Measurements from ENCODE around the gene FAM120A. TPM values are rescaled to one million over a fixed set of nuclear protein-coding genes. Genes with fewer than 3 reads are reported as not detected.

FAM120A gene
- total RNA-seq, 4 donors from 2014 or later, result 44.4 to 94.7 (median 72.3) TPM

- no peak for DNase-seq
- in situ Hi-C loops (cut with MboI; ENCODE audit: low sequenced_read_pairs in 4 of 4) (no loop called here), intact Hi-C loops (cut with DNase I; ENCODE audit: low total_unique reads) (no loop called here)
- TF ChIP-seq POLR2A (IDR thresholded peaks at IDR 0.05), result no peak
- TF ChIP-seq, protein P1, sequence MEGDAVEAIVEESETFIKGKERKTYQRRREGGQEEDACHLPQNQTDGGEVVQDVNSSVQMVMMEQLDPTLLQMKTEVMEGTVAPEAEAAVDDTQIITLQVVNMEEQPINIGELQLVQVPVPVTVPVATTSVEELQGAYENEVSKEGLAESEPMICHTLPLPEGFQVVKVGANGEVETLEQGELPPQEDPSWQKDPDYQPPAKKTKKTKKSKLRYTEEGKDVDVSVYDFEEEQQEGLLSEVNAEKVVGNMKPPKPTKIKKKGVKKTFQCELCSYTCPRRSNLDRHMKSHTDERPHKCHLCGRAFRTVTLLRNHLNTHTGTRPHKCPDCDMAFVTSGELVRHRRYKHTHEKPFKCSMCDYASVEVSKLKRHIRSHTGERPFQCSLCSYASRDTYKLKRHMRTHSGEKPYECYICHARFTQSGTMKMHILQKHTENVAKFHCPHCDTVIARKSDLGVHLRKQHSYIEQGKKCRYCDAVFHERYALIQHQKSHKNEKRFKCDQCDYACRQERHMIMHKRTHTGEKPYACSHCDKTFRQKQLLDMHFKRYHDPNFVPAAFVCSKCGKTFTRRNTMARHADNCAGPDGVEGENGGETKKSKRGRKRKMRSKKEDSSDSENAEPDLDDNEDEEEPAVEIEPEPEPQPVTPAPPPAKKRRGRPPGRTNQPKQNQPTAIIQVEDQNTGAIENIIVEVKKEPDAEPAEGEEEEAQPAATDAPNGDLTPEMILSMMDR (IDR thresholded peaks at IDR 0.05 in 4 of 5, conservative IDR thresholded peaks at IDR 0.05 in 1 of 5), result no peak
- no peak overlapping the region for H3K4me3 ChIP-seq
- H3K27me3 ChIP-seq, result no peaks in the 10 kb centered on the region
- no peak overlapping the region for H3K27ac ChIP-seq
- no peaks in the 10 kb centered on the region for H3K36me3 ChIP-seq
- no peak for ATAC-seq
- peaks cover 28 to 48% of the 10 kb centered on the region in 2 donors for H3K4me1 ChIP-seq
- no peaks in the 10 kb centered on the region for H3K9me3 ChIP-seq
These were observed 150.2 kb downstream of the FAM120A start for GRCh38 chr9:93601666-93602065.

- TF ChIP-seq, protein P1 (IDR thresholded peaks at IDR 0.05 in 4 of 5, conservative IDR thresholded peaks at IDR 0.05 in 1 of 5), result no peak
- TF ChIP-seq POLR2A (IDR thresholded peaks at IDR 0.05), result no peak
- intact Hi-C loops (cut with DNase I; ENCODE audit: low total_unique reads) (no loop called here), in situ Hi-C loops (cut with MboI; ENCODE audit: low sequenced_read_pairs in 4 of 4) (no loop called here)
- Histone ChIP-seq H3K36me3 (no peaks in the 10 kb centered on the region), H3K4me1 (peaks cover 28 to 48% of the 10 kb centered on the region in 2 donors), H3K27me3 (no peaks in the 10 kb centered on the region), H3K4me3 (no peak overlapping the region), H3K27ac (no peak overlapping the region), H3K9me3 (no peaks in the 10 kb centered on the region)
- no peak for DNase-seq
- ATAC-seq, result no peak
These were observed 151.5 kb downstream of the FAM120A start for GRCh38 chr9:93603011-93603410.

- no peaks in the 10 kb centered on the region for H3K36me3 ChIP-seq
- DNase-seq, result no peak
- H3K27me3 ChIP-seq, result no peaks in the 10 kb centered on the region
- intact Hi-C loops (cut with DNase I; ENCODE audit: low total_unique reads), result no loop called here
- no peak for TF ChIP-seq POLR2A (IDR thresholded peaks at IDR 0.05)
- TF ChIP-seq, protein P1 (IDR thresholded peaks at IDR 0.05 in 4 of 5, conservative IDR thresholded peaks at IDR 0.05 in 1 of 5), result no peak
- in situ Hi-C loops (cut with MboI; ENCODE audit: low sequenced_read_pairs in 4 of 4), result no loop called here
- no peaks in the 10 kb centered on the region for H3K9me3 ChIP-seq
- ATAC-seq, result no peak
- no peak overlapping the region for H3K27ac ChIP-seq
- no peak overlapping the region for H3K4me3 ChIP-seq
- H3K4me1 ChIP-seq, result peaks cover 26 to 40% of the 10 kb centered on the region in 2 donors
These were observed 152.4 kb downstream of the FAM120A start for GRCh38 chr9:93603906-93604326.

DNA sequence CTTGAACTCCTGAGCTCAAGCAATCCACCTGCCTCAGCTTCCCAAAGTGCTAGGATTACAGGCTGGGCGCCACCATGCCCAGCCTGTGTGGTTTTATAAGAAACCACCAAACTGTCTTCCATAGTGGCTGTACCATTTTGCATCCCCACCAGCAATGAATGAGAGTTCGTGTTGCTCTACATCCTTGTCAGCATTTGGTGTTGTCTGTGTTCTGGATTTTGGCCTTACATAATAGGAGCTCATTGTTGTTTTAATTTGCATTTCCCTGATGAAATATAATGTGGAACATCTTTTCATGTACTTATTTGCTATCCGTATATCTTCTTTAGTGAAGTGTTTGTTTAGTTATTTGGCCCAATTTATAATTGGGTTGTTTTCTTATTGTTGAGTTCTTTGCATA lies 154.7 kb downstream of the FAM120A start:
- Histone ChIP-seq H3K4me3 (no peak overlapping the region), H3K27me3 (no peaks in the 10 kb centered on the region), H3K27ac (no peak overlapping the region), H3K36me3 (no peaks in the 10 kb centered on the region), H3K4me1 (peaks cover 15 to 22% of the 10 kb centered on the region in 2 donors), H3K9me3 (no peaks in the 10 kb centered on the region)
- no peak for DNase-seq
- intact Hi-C loops (cut with DNase I; ENCODE audit: low total_unique reads), result no loop called here
- TF ChIP-seq, protein P1 (IDR thresholded peaks at IDR 0.05 in 4 of 5, conservative IDR thresholded peaks at IDR 0.05 in 1 of 5), result no peak
- TF ChIP-seq POLR2A (IDR thresholded peaks at IDR 0.05), result no peak
- in situ Hi-C loops (cut with MboI; ENCODE audit: low sequenced_read_pairs in 4 of 4), result no loop called here
- no peak for ATAC-seq

DNA sequence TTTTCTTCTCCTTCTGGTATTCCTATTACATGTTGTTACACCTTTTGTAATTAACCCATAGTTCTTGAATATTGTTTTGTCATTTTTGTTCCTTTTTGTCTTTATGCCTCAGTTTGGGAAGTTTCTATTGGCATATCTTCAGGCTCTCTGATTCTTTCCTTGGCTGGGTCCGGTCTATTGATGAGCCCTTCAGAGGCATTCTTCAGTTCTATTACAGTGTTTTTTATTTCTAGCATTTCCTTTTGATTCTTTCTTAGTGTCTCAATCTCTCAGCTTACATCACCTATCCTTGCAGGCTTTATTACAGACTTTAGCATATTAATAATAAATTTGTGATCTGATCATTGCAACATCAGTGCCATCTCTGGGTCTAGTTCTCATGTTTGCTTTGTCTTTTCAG lies 158.7 kb downstream of the FAM120A start:
- no peak overlapping the region for H3K27ac ChIP-seq
- in situ Hi-C loops (cut with MboI; ENCODE audit: low sequenced_read_pairs in 4 of 4), result no loop called here
- H3K4me3 ChIP-seq, result no peak overlapping the region
- peaks cover 32 to 35% of the 10 kb centered on the region in 2 donors for H3K4me1 ChIP-seq
- no peak for DNase-seq
- ATAC-seq, result no peak
- intact Hi-C loops (cut with DNase I; ENCODE audit: low total_unique reads), result no loop called here
- TF ChIP-seq POLR2A (IDR thresholded peaks at IDR 0.05), result no peak
- TF ChIP-seq, protein P1 (IDR thresholded peaks at IDR 0.05 in 4 of 5, conservative IDR thresholded peaks at IDR 0.05 in 1 of 5), result no peak
- H3K27me3 ChIP-seq, result no peaks in the 10 kb centered on the region
- no peaks in the 10 kb centered on the region for H3K36me3 ChIP-seq
- H3K9me3 ChIP-seq, result no peaks in the 10 kb centered on the region
